Fibroblast of the aortic adventitia (primary cell): ENCODE measurements around the gene FGFR2. TPM values are rescaled to one million over a fixed set of nuclear protein-coding genes. Genes with fewer than 3 reads are reported as not detected.

Experiments used
- DNase-seq: peaks from one replicate; pipeline ENCODE4 v3.0.0-alpha.2; 2010; ENCODE audit warnings: low read depth
- H3K4me3 ChIP-seq: 2 replicates; pipeline ENCODE4 v1.5.1; 2011; ENCODE audit warnings: low read depth, mild to moderate bottlenecking, control low read depth, low read length, moderate library complexity
- CTCF ChIP-seq: IDR thresholded peaks from 2 replicates; pipeline ENCODE4 v1.5.1; 2011; ENCODE audit warnings: mild to moderate bottlenecking, low read length, control low read depth, inconsistent platforms; ENCODE audit not compliant: insufficient read depth
- total RNA-seq: library from RNA; depleted of rRNA; stranded (reverse); fragments of >200 nt; gene quantifications from 2 replicates; pipeline ENCODE4 v1.2.3, GENCODE V29; 2012; ENCODE audit warnings: low replicate concordance

FGFR2 gene
- total RNA-seq, 1 donor, result not detected

DNA sequence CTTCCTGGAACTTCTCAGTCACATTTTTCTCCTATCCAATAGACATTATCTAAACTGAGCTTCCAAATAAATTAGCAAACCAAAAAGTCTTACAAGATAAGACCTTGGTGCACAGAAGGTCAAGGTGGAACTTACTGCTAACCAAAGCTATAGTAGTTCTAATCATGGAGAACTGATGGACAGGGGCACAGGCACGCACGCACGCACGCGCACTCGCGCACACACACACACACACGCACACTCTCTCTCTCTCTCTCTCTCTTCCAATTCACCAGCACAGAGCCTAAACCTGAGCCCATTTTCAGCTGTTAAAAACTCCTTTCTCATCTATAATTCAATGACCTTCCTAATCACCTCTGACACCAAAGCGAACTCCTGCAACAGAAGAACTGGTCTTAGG, 7.5 kb downstream of the FGFR2 start:
- TF ChIP-seq CTCF, result no peak
- H3K4me3 ChIP-seq, result no peak overlapping the region
- DNase-seq, result no peak

DNA sequence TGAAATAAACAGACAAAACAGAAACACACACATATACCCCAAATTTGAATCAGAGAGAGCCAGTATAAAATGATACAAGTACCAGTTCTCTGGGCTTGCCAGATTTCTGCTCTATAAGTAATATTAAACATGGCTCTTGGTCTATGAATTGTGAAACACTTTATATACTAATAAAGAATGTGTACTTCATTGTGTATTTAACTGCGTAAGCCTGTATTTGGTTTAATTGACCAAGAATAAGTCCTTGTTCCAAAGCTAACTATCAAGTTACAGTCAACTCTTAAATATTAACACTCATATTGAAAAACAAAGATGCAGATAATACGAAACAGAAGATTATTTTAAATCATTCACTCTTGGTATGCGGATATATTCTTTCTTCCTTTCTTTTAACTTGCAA, 8.7 kb downstream of the FGFR2 start:
- no peak for DNase-seq
- TF ChIP-seq CTCF, result no peak
- no peak overlapping the region for H3K4me3 ChIP-seq

GRCh38 chr10:121583857-121584256, 14.4 kb downstream of the FGFR2 start:
- DNase-seq, result no peak
- no peak overlapping the region for H3K4me3 ChIP-seq
- TF ChIP-seq CTCF, result no peak

GRCh38 chr10:121583258-121583657, 15.0 kb downstream of the FGFR2 start:
- no peak for DNase-seq
- TF ChIP-seq CTCF, result no peak

DNA sequence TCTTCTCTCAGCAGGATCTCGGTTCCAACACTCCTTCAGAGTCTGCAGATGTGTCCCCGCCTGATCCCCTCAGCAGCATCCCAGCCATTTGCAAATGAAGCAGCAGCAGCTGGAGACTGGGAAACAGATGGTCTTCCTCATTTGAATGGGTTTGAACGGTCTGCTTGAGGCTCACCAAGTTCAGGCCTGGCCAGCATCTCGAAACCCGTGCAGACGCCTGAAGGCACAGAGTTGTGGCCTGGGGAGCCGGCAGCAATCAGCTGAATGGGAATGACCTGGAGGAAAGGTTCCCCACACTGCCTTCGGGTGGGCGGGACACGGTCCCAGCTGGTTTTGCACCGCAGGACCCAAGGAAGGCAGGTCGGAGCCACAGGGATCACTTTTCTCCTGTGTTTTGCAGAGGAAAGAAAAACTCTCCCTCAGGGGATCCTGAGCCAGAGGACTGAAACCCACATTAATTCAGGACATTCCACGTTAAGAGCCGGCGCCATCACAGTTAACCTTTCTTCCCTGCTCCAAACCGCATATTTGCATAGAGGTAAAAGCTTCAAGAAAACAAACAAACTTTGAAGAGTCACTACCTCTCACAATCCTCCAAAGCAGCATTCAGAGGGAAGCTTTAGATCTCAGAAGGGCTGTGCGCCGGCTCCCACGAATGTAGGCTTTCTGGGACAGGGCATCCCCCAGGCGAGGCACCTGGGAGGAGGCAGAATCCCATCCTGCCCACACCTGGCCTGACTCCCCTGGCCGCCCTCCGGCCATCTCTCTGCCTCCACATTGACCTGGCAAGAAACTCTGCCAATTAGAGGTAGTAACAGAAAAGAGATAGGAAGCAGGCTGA, 17.7 kb downstream of the FGFR2 start:
- TF ChIP-seq CTCF, result no peak
- DNase-seq, result no peak

More at GRCh38 chr10:121583258-121583657, 15.0 kb downstream of the FGFR2 start:
- H3K4me3 ChIP-seq, result no peak overlapping the region

DNA sequence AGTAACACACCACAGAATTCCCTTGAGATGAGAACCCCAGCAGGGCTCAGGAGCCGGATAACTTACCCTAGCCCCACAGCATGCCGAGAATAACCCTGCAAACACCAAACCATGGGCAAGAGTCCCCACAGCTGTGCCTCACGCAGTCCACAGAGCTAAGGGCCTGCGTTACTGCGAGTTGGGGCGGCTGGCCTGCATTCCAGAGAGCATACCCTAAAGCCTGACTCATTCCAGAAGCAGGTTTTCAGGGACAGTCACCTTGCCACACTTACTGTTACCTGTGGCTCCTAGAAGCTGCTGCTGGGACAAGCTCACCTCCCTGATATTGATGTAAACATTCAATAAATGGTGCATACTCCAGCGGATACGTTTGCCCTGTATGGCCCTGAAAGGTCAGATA, 18.6 kb downstream of the FGFR2 start:
- H3K4me3 ChIP-seq, result no peak overlapping the region
- no peak for DNase-seq
- TF ChIP-seq CTCF, result no peak

More for the DNA sequence above, 17.7 kb downstream of the FGFR2 start:
- no peak overlapping the region for H3K4me3 ChIP-seq
